ENCODE data around the gene AMER3.
"Not testable (repeated sequence)": the region's sequence is repeated elsewhere in the genome, so short reads cannot be mapped to it uniquely, and the experiment has no call there.

The AMER3 gene, protein sequence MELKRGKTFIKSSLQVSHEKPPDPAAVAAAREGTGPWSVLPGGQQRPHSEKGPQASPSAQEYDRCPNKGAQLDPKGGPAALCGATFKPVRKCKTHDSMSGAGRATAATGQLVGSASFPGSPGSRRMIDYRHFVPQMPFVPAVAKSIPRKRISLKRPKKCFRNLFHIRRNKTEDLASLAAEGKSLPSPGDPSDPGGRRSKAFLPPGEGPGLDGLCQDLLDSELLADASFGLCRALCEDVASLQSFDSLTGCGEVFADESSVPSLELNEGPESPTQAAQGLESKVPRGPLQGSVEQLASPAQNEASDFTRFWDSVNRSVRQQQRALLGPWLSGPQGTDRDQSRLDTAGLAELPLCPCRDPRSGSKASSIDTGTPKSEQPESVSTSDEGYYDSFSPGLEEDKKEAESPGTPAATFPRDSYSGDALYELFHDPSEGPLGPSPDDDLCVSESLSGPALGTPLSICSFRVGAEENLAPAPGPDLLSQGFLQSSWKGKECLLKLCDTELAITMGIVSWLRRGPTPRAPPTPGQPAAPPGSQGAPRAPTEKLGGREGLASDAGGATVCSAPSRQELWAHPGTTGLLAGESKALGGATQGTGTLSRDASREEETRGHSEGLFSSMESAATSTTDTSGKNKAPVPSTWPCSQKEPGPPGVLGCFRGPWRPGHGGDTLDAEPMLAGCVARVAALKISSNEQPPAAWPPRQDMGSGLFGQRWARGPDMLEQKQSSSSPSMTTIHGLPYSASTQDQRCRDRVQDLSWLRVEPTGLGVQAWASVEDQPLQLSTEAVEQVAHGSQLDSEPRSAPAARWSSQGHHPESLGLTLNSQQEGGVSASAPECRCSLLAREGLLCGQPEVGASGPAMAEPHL

DNA sequence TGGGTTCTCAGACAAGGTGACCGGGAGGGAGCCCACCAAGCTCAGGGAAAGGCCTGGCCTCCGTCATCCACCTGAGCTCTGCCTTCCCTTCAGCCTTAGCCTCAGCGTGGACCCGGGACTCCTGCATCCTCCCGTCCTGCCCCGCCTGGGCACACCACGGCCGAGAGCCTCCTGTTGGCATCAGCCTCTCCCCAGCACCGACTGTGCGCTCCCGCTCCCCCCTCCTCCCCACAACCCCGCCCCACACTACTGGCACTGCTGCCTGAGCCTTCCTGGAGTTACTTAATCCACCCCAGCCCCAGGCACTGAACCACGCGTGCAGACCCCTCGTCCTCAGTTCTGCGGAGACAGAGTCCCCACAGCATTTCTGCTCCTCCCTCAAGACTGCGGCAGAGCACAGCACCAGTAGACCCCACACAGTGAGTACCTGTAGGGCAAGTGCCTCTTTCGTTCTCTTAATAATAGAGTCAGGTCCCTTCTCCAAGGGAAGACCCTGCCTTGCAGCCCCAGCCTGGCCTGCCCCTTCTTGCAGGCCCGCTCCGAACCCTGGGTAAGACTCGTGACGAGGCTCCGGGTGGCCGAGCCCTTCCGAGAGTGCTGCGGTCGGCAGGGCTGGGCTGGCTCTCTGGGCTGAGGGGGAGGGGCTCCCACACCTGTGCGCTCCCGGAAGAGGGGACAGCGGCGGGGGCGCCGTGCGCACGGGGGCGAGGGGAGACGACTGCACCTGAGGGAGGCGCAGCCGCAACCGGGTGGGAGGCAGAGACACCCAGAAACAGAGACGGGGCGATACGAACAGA, at the start of gene AMER3:
TSS of gene AMER3 (plus strand) at position 285 of the 797 bp plus-strand sequence. CDS start 6,533 bp downstream, outside the sequence.
- DNase-seq (ENCODE audit: low read depth in 2 of 3, low spot score in 2 of 3): no peak

DNA sequence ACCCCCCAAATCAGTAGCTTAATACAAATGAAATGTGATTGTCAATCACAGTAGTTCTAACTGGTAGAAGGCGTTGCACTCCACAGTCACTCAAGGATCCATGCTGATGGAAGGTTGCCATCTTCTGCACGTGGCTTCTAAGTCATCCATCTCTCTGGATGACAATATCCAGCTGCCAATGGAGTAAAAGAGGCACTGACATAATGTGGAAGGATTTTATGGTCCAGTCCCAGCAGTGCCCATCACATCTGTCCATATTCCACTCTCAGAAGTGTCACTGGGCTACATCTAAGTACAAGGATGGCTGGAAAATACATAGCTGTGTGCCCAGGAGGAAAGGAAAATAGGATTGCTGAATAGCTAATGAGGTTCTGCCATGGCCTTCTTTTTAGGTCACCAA, 40.5 kb upstream of the AMER3 start:
- DNase-seq (ENCODE audit: low read depth in 2 of 3, low spot score in 2 of 3): not testable (repeated sequence)

- no peak for DNase-seq (ENCODE audit: low read depth in 2 of 3, low spot score in 2 of 3)
These were observed 35.3 kb upstream of the AMER3 start for GRCh38 chr2:130720036-130720435.

DNA sequence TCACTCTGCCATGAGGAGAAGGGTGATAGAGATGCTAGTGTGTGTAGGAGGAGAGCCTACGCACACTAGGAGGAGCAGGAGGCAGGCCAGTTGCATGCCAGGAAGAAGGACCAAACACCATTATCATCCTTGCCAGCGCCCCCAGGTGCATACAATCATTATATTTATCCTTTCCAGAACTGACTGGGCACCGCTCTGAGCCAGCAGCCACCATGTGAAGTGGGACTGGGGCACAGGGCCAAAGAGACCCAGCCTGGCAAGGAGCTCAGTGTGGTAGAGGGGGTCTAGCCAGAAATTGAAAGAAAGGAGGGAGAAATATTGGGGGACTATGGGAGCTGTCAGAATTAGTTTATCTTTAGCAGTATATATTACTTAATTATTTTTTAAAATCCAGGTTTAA, 34.8 kb upstream of the AMER3 start:
- no peak for DNase-seq (ENCODE audit: low read depth in 2 of 3, low spot score in 2 of 3)

- no peak for DNase-seq (ENCODE audit: low read depth in 2 of 3, low spot score in 2 of 3)
These were observed 30.9 kb upstream of the AMER3 start for GRCh38 chr2:130724455-130724854.

- DNase-seq (ENCODE audit: low read depth in 2 of 3, low spot score in 2 of 3): no peak
These were observed 28.6 kb upstream of the AMER3 start for GRCh38 chr2:130726614-130727180.

DNA sequence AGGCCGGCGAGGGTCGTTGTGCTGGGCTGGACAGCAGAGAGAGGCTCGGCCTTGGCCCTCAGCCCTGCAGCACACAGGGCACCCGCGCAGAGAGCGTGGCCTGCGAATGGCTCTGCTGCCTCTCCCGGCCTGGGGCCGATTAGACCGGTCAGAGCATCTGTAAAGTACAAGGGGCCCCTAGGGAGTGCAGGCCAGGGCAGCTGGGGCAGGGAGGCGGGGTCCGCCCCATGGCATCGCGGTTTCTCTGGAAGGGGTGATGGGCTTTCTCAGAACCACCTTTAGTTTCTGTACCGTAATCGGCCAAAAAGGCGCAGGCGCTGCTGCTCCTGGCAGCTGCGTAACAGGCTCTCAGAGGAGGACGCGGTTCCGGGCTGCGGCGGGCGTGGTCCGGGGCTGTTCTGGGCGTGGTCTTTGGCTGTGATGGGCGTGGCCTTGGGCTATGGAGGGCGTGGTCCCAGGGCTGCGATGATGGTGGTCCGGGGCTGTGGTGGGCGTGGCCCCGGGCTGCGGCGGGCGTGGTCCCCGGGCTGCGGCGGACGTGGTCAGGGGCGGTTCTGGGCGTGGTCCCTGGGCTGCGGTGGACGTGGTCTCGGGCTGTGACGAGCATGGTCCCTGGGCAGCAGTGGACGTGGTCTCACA, 27.9 kb upstream of the AMER3 start:
- peak; percentile 79 to 92 (median 82) for DNase-seq (ENCODE audit: low read depth in 2 of 3, low spot score in 2 of 3)

GRCh38 chr2:130728007-130728454, 27.3 kb upstream of the AMER3 start:
- DNase-seq (ENCODE audit: low read depth in 2 of 3, low spot score in 2 of 3): no peak

GRCh38 chr2:130728549-130729316, 26.6 kb upstream of the AMER3 start, which contains the start of gene GPR148:
Gene GPR148 (plus strand): TSS chr2:130729070. CDS start chr2:130729152, 82 bp downstream.
- DNase-seq (ENCODE audit: low read depth in 2 of 3, low spot score in 2 of 3): no peak

DNA sequence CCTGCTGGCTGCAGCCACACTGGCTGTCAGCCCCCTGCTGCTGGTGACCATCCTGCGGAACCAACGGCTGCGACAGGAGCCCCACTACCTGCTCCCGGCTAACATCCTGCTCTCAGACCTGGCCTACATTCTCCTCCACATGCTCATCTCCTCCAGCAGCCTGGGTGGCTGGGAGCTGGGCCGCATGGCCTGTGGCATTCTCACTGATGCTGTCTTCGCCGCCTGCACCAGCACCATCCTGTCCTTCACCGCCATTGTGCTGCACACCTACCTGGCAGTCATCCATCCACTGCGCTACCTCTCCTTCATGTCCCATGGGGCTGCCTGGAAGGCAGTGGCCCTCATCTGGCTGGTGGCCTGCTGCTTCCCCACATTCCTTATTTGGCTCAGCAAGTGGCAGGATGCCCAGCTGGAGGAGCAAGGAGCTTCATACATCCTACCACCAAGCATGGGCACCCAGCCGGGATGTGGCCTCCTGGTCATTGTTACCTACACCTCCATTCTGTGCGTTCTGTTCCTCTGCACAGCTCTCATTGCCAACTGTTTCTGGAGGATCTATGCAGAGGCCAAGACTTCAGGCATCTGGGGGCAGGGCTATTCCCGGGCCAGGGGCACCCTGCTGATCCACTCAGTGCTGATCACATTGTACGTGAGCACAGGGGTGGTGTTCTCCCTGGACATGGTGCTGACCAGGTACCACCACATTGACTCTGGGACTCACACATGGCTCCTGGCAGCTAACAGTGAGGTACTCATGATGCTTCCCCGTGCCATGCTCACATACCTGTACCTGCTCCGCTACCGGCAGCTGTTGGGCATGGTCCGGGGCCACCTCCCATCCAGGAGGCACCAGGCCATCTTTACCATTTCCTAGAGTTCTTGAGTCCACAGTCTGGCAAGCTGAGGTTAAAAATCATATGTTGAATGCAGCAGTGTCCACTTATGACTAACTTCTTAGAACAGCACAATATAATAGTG, 25.7 kb upstream of the AMER3 start:
- no peak for DNase-seq (ENCODE audit: low read depth in 2 of 3, low spot score in 2 of 3)

DNA sequence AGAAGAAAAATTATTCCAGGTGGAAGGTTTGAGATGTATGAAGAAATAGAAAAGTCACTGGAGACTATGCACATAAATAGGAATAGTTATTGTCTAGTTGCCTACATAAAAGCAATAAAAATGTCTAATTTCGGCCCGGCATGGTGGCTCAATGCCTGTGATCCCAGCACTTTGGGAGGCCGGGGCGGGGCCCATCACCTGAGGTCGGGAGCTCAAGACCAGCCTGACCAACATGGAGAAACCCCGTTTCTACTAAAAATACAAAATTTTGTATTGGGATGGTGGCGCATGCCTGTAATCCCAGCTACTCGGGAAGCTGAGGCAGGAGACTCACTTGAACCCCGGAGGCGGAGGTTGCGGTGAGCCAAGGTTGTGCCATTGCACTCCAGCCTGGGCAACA, 23.1 kb upstream of the AMER3 start:
- DNase-seq (ENCODE audit: low read depth in 2 of 3, low spot score in 2 of 3): not testable (repeated sequence)

DNA sequence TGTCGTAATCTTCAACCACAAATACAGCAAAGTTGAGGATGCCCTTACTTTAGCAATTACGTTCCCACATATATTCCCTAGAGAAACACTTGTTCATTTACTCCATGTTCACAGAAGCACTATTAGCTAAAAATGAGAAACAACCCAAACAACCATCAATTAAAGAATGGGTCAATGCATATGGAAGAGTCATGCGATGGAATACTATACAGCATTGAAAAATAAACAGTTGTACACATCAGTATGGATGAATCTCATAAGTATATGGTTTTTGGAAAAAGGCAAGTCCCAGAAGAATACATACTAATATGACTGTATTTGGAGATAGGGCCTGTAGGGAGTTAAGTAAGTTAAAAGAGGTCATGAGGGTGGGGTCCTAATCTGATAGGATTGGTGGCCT, 20.1 kb upstream of the AMER3 start:
- DNase-seq (ENCODE audit: low read depth in 2 of 3, low spot score in 2 of 3): no peak

GRCh38 chr2:130736487-130736886, 18.9 kb upstream of the AMER3 start:
- no peak for DNase-seq (ENCODE audit: low read depth in 2 of 3, low spot score in 2 of 3)

DNA sequence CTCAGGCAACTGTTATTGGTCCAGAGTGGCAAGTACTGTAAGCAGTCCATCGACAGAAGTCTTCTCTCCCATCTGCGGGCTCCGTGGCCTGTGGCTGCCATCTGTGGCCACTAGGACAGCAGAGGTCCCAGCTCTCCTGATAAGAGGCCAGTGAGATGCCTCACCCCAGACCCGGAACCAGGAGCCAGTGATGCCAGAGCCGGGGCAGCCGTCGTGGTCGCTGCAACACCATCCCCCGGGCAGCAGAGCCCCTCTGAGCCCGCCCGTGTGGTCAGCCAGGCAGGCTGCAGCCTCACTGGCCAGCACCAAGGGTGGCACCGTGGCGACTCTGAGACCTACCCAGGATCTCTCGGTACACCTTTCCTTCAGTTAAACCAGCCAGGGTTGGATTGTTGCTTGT, 17.7 kb upstream of the AMER3 start:
- no peak for DNase-seq (ENCODE audit: low read depth in 2 of 3, low spot score in 2 of 3)

DNA sequence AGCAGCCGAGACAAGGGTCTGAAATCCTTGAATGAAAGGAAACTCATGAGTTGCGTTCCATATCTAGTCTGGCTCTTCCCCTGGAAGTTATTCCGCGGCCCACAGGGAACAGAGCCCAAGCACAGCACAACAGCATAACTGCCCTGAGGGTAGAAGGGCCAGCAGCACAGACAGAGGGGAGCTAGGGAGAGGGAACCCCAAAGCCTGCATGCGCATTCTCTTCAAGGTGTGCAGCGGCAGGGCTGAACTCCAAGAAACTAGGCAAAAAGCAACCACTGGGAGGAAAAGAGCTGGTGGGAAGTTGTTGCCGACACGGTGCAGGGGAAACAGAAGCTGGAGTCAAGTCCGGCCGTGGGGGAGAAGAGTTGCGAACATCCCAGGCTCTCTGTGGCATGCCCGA, 14.7 kb upstream of the AMER3 start:
- no peak for DNase-seq (ENCODE audit: low read depth in 2 of 3, low spot score in 2 of 3)

DNA sequence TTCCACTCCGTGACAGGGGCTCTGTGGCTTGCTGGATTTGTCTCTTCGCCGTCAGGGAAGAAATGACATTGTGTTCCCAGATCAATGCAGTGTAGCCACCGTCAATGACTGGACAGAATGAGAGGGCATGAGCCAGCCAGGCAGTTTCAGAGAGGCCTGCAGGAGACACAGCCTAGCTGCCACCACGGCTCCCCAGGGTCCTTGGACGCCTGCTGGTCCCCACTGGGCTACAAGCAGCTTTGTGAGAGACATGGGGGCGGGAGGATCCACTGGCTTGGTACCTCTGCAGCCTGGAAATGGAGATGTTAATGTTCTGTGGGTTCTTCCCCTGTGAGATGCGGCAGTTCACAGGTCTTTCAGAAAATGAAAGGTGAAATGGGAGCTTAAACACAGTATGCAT, 12.1 kb upstream of the AMER3 start:
- no peak for DNase-seq (ENCODE audit: low read depth in 2 of 3, low spot score in 2 of 3)

DNA sequence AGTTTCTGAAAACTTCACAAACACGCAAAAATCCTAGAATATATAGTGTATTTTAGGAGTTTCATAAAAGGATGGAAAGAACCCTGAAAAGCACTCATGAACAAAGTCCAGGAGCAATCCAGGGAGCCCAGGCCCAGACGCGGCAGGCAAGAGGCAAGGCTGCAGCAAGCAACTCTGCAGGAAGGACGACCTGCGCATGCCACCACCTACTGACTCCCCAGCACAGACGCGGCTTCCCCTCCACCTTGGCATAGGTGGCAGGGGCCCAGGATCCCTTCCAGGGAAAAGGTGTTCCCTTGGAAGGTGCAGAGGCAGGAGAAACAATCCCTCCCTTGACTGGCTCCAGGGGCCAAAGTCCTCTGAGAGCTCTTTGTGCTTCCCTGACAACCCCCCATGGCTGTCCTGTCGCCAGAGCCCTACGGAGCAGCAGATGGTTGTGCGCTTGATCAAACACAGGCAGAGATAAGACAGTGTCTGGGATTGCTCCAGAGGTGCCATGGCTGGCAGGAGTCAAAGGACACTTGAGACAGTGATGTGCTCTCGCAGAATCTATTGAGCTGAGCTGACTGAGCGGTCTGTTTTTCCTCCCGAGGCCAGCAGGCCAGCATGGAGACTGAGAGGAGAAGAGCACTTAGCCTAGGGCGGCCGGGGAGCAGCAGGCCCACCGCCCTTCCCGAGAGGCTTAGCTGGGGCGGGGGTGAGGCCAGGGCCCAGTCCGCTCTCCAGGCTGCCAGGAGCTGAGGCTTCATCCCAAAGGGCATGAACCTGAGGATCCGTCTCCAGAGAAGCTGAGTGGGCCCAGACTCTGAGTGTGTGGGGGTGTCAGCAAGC, 10.8 kb upstream of the AMER3 start:
- DNase-seq (ENCODE audit: low read depth in 2 of 3, low spot score in 2 of 3): no peak

- no peak for DNase-seq (ENCODE audit: low read depth in 2 of 3, low spot score in 2 of 3)
These were observed 6.3 kb upstream of the AMER3 start for GRCh38 chr2:130749078-130749477.

Measured in activated CD8-positive, alpha-beta memory T cell treated with anti-CD3 and anti-CD28 coated beads for 48 hours (primary cell).